HL-60 (cell line): ENCODE data around the gene QPRT.
A peak's percentile ranks its signal among the peaks of the same experiment; 100 is the strongest.
"Not testable (repeated sequence)": the region's sequence is repeated elsewhere in the genome, so short reads cannot be mapped to it uniquely, and the experiment has no call there.

ENCODE experiments used
- DNase-seq, 2 experiments: peaks; one replicate each; pipeline ENCODE4 v3.0.0-alpha.2; 2010 to 2020; ENCODE audit warnings: low read depth in 1 of 2, low spot score in 1 of 2
- H3K27ac ChIP-seq: fragments of 250-450 bp; sonication (Bioruptor Pico); replicated peaks from 2 replicates; pipeline ENCODE4 v1.5.1; 2020; ENCODE audit warnings: mild to moderate bottlenecking, moderate library complexity
- H3K27me3 ChIP-seq: fragments of 250-450 bp; sonication (Bioruptor Pico); 2 replicates; pipeline ENCODE4 v1.5.1; 2021; ENCODE audit warnings: mild to moderate bottlenecking, moderate library complexity; ENCODE audit not compliant: insufficient read depth, poor library complexity, severe bottlenecking
- H3K4me3 ChIP-seq: replicated peaks from 2 replicates; pipeline ENCODE4 v1.5.1; 2011; ENCODE audit warnings: mild to moderate bottlenecking, control low read depth, low read length; ENCODE audit not compliant: insufficient read depth
- CTCF ChIP-seq: IDR thresholded peaks from one replicate; pipeline ENCODE4 v1.5.1; 2011; ENCODE audit warnings: low read length, control low read depth, inconsistent platforms; ENCODE audit not compliant: insufficient read depth
- GABPA ChIP-seq: IDR thresholded peaks from 2 replicates; pipeline ENCODE4 v1.6.1; 2012; ENCODE audit warnings: low read depth
- POLR2AphosphoS5 ChIP-seq: IDR thresholded peaks from 2 replicates; pipeline ENCODE4 v1.6.1; 2012; ENCODE audit warnings: low read depth
- REST ChIP-seq: IDR thresholded peaks from 2 replicates; pipeline ENCODE4 v1.6.1; 2012; ENCODE audit warnings: low read depth; ENCODE audit not compliant: insufficient replicate concordance
- SPI1 ChIP-seq: IDR thresholded peaks from 2 replicates; pipeline ENCODE4 v1.6.1; 2012; ENCODE audit warnings: low read depth, mild to moderate bottlenecking, borderline replicate concordance

Gene QPRT

GRCh38 chr16:29665294-29666077 lies 13.5 kb upstream of the QPRT start:
- no peak; the same call in 1 of the 2 replicates for TF ChIP-seq POLR2AphosphoS5
- TF ChIP-seq REST = no peak
- no peak for TF ChIP-seq GABPA
- TF ChIP-seq SPI1 = no peak
- TF ChIP-seq CTCF = no peak
- Histone ChIP-seq H3K4me3 (peak overlapping the region; percentile 52), H3K27ac (peak overlapping the region; percentile 98), H3K27me3 (no peaks in the 10 kb centered on the region)
- DNase-seq = peak in 1 of 2 experiments; percentile 52

GRCh38 chr16:29667322-29667610 lies 11.7 kb upstream of the QPRT start:
- DNase-seq = peak in 1 of 2 experiments; percentile 56
- H3K27me3 ChIP-seq = not testable (repeated sequence)
- peak overlapping the region; percentile 52 for H3K4me3 ChIP-seq
- peak overlapping the region; percentile 98 for H3K27ac ChIP-seq

GRCh38 chr16:29667755-29668154 lies 11.2 kb upstream of the QPRT start:
- Histone ChIP-seq H3K27ac (peak overlapping the region; percentile 98), H3K27me3 (no peaks in the 10 kb centered on the region), H3K4me3 (peak overlapping the region; percentile 18)
- TF ChIP-seq POLR2AphosphoS5 (peak; percentile 97), CTCF (no peak), SPI1 (no peak)
- DNase-seq = peak; percentile 29 to 67

- Histone ChIP-seq H3K4me3 (no peak overlapping the region), H3K27ac (peak overlapping the region; percentile 98), H3K27me3 (no peaks in the 10 kb centered on the region)
- no peak for DNase-seq
- TF ChIP-seq REST (no peak), SPI1 (no peak)
Measured at GRCh38 chr16:29668267-29668666, 10.7 kb upstream of the QPRT start.

- Histone ChIP-seq H3K4me3 (no peak overlapping the region), H3K27me3 (no peaks in the 10 kb centered on the region), H3K27ac (peak overlapping the region; percentile 29; the same call in 1 of the 2 replicates)
- TF ChIP-seq REST (no peak), CTCF (no peak), SPI1 (no peak), GABPA (no peak), POLR2AphosphoS5 (no peak; the same call in 1 of the 2 replicates)
- DNase-seq = no peak
Measured at GRCh38 chr16:29673501-29673900, 5.5 kb upstream of the QPRT start.
